ENCODE measurements around the gene ZNF362.

Gene ZNF362

DNA sequence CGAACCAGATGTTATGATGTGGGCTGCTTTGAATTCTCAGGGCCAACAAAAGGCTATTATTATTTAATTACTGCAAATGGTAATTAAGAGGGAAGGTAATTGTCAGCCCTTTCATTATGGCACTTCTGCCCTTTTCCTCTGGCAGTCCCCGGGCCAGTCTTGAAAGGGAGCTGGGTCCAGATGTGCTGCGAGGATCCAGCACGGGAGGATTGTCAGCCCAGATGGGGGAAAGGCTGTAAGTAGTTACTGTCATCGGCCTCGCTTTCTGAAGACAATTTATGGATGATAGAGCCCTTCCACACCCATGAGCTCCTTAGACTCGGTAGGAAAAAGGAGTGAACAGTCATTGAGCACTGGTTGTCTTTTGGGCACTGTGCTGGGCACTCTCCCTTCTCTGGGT lies 8.7 kb upstream of the ZNF362 start:
- Histone ChIP-seq H3K9me3 (ENCODE audit: control insufficient read depth, low read depth, low read length) (no peaks in the 10 kb centered on the region), H3K27me3 (ENCODE audit: control insufficient read depth, insufficient read depth, low read length) (no peaks in the 10 kb centered on the region), H3K9ac (ENCODE audit: low read length) (no peak overlapping the region), H3K4me3 (ENCODE audit: low read length) (no peak overlapping the region), H3K36me3 (ENCODE audit: control insufficient read depth, low read depth, low read length) (no peaks in the 10 kb centered on the region), H3K4me1 (ENCODE audit: control insufficient read depth, low read depth, low read length) (peaks cover 7% of the 10 kb centered on the region), H3K27ac (ENCODE audit: low read length) (no peak overlapping the region)

DNA sequence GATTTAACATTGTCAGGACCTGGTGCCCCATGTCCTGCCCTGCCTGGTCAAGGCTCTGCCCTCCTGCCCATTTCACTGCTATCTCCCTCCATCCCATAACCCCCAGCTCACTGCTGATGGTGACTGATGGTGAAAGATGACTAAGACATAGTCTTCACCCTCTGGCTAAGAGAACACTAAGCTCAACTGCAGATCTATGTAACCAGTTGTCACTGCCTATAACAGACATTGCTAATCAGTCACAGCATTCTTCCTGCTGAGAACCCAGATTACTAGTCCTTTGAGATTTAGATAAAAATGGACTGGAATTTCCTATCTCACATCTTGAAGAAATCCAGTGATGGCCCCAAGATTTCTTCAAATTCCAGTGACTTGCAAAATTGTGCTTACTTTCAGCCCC lies 8.0 kb upstream of the ZNF362 start:
- Histone ChIP-seq H3K4me3 (ENCODE audit: low read length) (no peak overlapping the region), H3K4me1 (ENCODE audit: control insufficient read depth, low read depth, low read length) (peaks cover 7% of the 10 kb centered on the region), H3K36me3 (ENCODE audit: control insufficient read depth, low read depth, low read length) (no peaks in the 10 kb centered on the region), H3K27ac (ENCODE audit: low read length) (no peak overlapping the region), H3K9ac (ENCODE audit: low read length) (no peak overlapping the region), H3K9me3 (ENCODE audit: control insufficient read depth, low read depth, low read length) (no peaks in the 10 kb centered on the region), H3K27me3 (ENCODE audit: control insufficient read depth, insufficient read depth, low read length) (no peaks in the 10 kb centered on the region)

DNA sequence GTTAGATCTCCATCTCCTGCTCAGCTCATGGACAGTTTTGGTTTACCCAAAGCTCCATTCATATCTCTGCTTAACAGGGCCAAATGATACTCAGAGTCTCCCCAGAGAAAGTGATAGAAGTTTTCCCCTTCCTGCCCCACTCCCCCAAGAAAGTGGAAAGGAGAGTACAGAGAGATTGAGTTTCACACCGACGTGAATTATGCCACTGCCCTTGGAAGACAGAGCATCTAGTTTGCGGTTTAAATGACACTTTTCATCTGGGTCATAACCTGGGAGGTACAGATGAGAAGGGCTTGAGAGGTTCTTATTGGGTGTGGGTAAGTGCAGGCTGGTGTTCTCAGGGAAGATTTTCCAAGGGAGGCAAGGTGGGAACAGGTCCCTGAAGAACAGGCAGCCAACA lies 6.9 kb upstream of the ZNF362 start:
- no peak overlapping the region for H3K9ac ChIP-seq (ENCODE audit: low read length)
- peaks cover 7% of the 10 kb centered on the region for H3K4me1 ChIP-seq (ENCODE audit: control insufficient read depth, low read depth, low read length)
- no peak overlapping the region for H3K4me3 ChIP-seq (ENCODE audit: low read length)
- no peaks in the 10 kb centered on the region for H3K9me3 ChIP-seq (ENCODE audit: control insufficient read depth, low read depth, low read length)
- no peak overlapping the region for H3K27ac ChIP-seq (ENCODE audit: low read length)
- H3K27me3 ChIP-seq (ENCODE audit: control insufficient read depth, insufficient read depth, low read length): no peaks in the 10 kb centered on the region
- H3K36me3 ChIP-seq (ENCODE audit: control insufficient read depth, low read depth, low read length): no peaks in the 10 kb centered on the region

DNA sequence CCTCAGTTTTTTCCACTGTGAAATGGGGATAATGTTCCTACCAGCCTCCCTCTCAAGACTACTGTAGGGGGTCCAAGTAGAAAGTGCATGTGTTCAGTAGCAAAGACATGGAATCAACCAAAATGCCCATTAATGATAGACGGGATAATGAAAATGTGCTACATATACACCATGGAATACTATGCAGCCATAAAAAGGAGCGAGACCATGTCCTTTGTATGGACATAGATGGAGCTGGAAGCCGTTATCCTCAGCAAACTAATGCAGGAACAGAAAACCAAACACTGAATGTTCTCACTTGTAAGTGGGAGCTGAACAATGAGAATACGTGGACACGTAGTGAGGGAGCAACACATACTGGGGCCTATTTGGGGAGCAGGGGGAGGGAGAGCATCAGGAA lies 6.1 kb upstream of the ZNF362 start:
- Histone ChIP-seq H3K9me3 (ENCODE audit: control insufficient read depth, low read depth, low read length) (no peaks in the 10 kb centered on the region), H3K36me3 (ENCODE audit: control insufficient read depth, low read depth, low read length) (no peaks in the 10 kb centered on the region), H3K4me3 (ENCODE audit: low read length) (no peak overlapping the region), H3K9ac (ENCODE audit: low read length) (no peak overlapping the region), H3K27me3 (ENCODE audit: control insufficient read depth, insufficient read depth, low read length) (no peaks in the 10 kb centered on the region), H3K27ac (ENCODE audit: low read length) (no peak overlapping the region), H3K4me1 (ENCODE audit: control insufficient read depth, low read depth, low read length) (peaks cover 7% of the 10 kb centered on the region)

GRCh38 chr1:33250724-33251123 lies 5.6 kb upstream of the ZNF362 start:
- Histone ChIP-seq H3K4me1 (ENCODE audit: control insufficient read depth, low read depth, low read length) (peaks cover 7% of the 10 kb centered on the region), H3K4me3 (ENCODE audit: low read length) (no peak overlapping the region), H3K9ac (ENCODE audit: low read length) (no peak overlapping the region), H3K36me3 (ENCODE audit: control insufficient read depth, low read depth, low read length) (no peaks in the 10 kb centered on the region), H3K9me3 (ENCODE audit: control insufficient read depth, low read depth, low read length) (no peaks in the 10 kb centered on the region), H3K27ac (ENCODE audit: low read length) (no peak overlapping the region), H3K27me3 (ENCODE audit: control insufficient read depth, insufficient read depth, low read length) (no peaks in the 10 kb centered on the region)

DNA sequence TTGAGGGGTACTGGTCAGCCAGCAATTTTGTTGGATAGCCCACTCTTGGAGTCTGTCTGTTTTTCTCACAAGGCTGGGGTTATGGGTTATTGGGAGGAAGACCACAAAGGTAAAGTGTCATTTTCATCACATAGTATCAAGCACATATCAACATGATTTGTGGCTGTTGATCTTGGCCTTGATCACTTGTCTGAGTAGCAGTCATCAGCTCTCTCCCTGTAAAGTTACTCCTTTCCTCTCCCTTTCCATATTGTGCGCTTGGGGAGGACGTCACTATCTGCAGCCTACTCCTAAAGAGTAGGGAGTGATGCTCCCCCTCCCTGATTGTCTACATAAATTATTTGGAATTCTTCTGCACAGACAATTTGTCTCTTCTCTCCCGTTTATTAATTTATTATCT lies 1.8 kb upstream of the ZNF362 start:
- no peaks in the 10 kb centered on the region for H3K27me3 ChIP-seq (ENCODE audit: control insufficient read depth, insufficient read depth, low read length)
- H3K4me1 ChIP-seq (ENCODE audit: control insufficient read depth, low read depth, low read length): peaks cover 9% of the 10 kb centered on the region
- H3K36me3 ChIP-seq (ENCODE audit: control insufficient read depth, low read depth, low read length): no peaks in the 10 kb centered on the region
- no peak overlapping the region for H3K4me3 ChIP-seq (ENCODE audit: low read length)
- no peaks in the 10 kb centered on the region for H3K9me3 ChIP-seq (ENCODE audit: control insufficient read depth, low read depth, low read length)
- H3K27ac ChIP-seq (ENCODE audit: low read length): no peak overlapping the region
- H3K9ac ChIP-seq (ENCODE audit: low read length): no peak overlapping the region

- H3K9ac ChIP-seq (ENCODE audit: low read length): peak overlapping the region; percentile 56
- H3K36me3 ChIP-seq (ENCODE audit: control insufficient read depth, low read depth, low read length): no peaks in the 10 kb centered on the region
- H3K9me3 ChIP-seq (ENCODE audit: control insufficient read depth, low read depth, low read length): no peaks in the 10 kb centered on the region
- H3K27ac ChIP-seq (ENCODE audit: low read length): no peak overlapping the region
- peaks cover 9% of the 10 kb centered on the region for H3K4me1 ChIP-seq (ENCODE audit: control insufficient read depth, low read depth, low read length)
- H3K27me3 ChIP-seq (ENCODE audit: control insufficient read depth, insufficient read depth, low read length): no peaks in the 10 kb centered on the region
- H3K4me3 ChIP-seq (ENCODE audit: low read length): peak overlapping the region; percentile 52
Measured at GRCh38 chr1:33255347-33256220, 708 bp upstream of the ZNF362 start.

DNA sequence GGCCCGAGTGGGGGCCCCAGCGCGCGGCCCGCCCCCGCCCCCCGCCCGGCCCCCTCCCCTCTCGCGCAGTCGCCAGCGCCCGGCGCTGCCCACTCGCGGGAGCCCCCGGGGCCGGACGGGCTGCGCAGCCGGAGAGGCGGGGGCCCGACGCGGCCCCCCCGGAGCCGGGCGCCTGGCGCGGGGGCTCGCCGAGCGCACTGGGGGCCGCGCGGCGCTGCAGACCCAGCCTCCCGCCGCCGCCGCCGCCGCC lies 146 bp upstream of the ZNF362 start:
- Histone ChIP-seq H3K27ac (ENCODE audit: low read length) (no peak overlapping the region), H3K9ac (ENCODE audit: low read length) (no peak overlapping the region), H3K4me3 (ENCODE audit: low read length) (no peak overlapping the region), H3K27me3 (ENCODE audit: control insufficient read depth, insufficient read depth, low read length) (no peaks in the 10 kb centered on the region), H3K9me3 (ENCODE audit: control insufficient read depth, low read depth, low read length) (no peaks in the 10 kb centered on the region), H3K36me3 (ENCODE audit: control insufficient read depth, low read depth, low read length) (no peaks in the 10 kb centered on the region), H3K4me1 (ENCODE audit: control insufficient read depth, low read depth, low read length) (peaks cover 9% of the 10 kb centered on the region)

GRCh38 chr1:33257207-33257771 lies 997 bp downstream of the ZNF362 start:
- peaks cover 9% of the 10 kb centered on the region for H3K4me1 ChIP-seq (ENCODE audit: control insufficient read depth, low read depth, low read length)
- peak overlapping the region; percentile 97 for H3K9ac ChIP-seq (ENCODE audit: low read length)
- H3K4me3 ChIP-seq (ENCODE audit: low read length): peak overlapping the region; percentile 86
- H3K9me3 ChIP-seq (ENCODE audit: control insufficient read depth, low read depth, low read length): no peaks in the 10 kb centered on the region
- H3K27me3 ChIP-seq (ENCODE audit: control insufficient read depth, insufficient read depth, low read length): no peaks in the 10 kb centered on the region
- peak overlapping the region; percentile 51 for H3K27ac ChIP-seq (ENCODE audit: low read length)
- no peaks in the 10 kb centered on the region for H3K36me3 ChIP-seq (ENCODE audit: control insufficient read depth, low read depth, low read length)

DNA sequence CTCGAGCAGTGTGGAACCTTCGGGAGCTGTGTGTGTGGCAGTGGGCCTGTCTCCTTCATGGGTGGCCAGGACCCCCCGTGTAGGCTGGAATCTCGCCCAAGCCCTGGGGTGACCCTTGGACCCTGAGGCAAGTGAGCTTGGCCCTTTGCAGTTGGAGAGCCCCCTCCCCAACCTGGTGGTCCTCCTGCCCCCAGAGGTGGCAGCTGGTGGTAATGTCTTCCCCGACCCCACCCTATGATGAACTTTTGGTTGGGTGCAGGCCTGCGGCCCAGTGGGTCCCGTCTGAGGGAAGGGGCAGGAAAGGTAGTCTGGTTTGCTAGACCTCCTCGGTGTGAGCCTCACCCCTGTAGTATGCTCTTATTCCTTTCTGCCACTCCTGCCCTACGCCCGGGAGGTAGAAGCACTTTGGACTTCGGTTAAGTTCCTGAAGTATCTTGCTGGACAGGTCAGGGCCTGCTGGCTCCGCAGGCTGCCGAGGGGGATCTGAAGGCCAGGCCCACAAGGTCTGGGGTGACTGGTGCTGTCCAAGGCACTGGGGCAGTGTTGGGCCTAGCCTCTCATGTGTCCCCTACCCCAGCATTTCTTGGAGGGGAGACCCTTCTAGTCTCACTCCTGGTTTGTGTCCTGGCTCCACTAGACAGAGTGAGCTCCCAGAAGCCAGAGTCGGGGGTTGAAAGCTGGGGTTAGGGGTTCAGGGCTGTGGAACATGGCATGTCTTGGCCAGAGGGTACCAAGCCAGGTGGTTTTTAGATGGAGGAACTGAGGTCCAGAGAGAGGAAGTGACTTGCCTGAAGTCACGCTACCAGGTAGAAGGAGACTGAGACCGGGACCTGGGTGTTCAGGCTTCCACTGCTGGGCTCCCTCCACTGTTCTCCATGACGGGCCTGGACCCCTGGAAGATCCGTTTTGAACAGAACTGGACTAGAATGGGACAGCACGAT lies 1.8 kb downstream of the ZNF362 start:
- peaks cover 5% of the 10 kb centered on the region for H3K36me3 ChIP-seq (ENCODE audit: control insufficient read depth, low read depth, low read length)
- no peak overlapping the region for H3K27ac ChIP-seq (ENCODE audit: low read length)
- peak overlapping the region; percentile 97 for H3K9ac ChIP-seq (ENCODE audit: low read length)
- peaks cover 9% of the 10 kb centered on the region for H3K4me1 ChIP-seq (ENCODE audit: control insufficient read depth, low read depth, low read length)
- no peaks in the 10 kb centered on the region for H3K9me3 ChIP-seq (ENCODE audit: control insufficient read depth, low read depth, low read length)
- peak overlapping the region; percentile 86 for H3K4me3 ChIP-seq (ENCODE audit: low read length)
- H3K27me3 ChIP-seq (ENCODE audit: control insufficient read depth, insufficient read depth, low read length): no peaks in the 10 kb centered on the region

GRCh38 chr1:33258788-33259274 lies 2.5 kb downstream of the ZNF362 start:
- Histone ChIP-seq H3K27me3 (ENCODE audit: control insufficient read depth, insufficient read depth, low read length) (no peaks in the 10 kb centered on the region), H3K9me3 (ENCODE audit: control insufficient read depth, low read depth, low read length) (no peaks in the 10 kb centered on the region), H3K4me1 (ENCODE audit: control insufficient read depth, low read depth, low read length) (peaks cover 9% of the 10 kb centered on the region), H3K4me3 (ENCODE audit: low read length) (no peak overlapping the region), H3K9ac (ENCODE audit: low read length) (no peak overlapping the region), H3K36me3 (ENCODE audit: control insufficient read depth, low read depth, low read length) (peaks cover 5% of the 10 kb centered on the region), H3K27ac (ENCODE audit: low read length) (no peak overlapping the region)

Measured in iPS-18a (cell line).